PC-3 (cell line): ENCODE data around the gene RNF157.

Source experiments
- CTCF ChIP-seq: fragments of 300-600 bp; sonication (generic); conservative IDR thresholded peaks from 2 replicates; pipeline ENCODE4 v1.5.1; 2017; ENCODE audit warnings: antibody characterized with exemption, low read depth, mild to moderate bottlenecking, low read length
- EZH2 ChIP-seq: fragments of 300-600 bp; sonication (generic); IDR thresholded peaks from one replicate; pipeline ENCODE4 v1.6.1; 2017; ENCODE audit warnings: antibody characterized with exemption, mild to moderate bottlenecking, low read length; ENCODE audit not compliant: unreplicated experiment
- EZH2phosphoT487 ChIP-seq: fragments of 300-600 bp; sonication (generic); IDR thresholded peaks from 2 replicates; pipeline ENCODE4 v1.6.1; 2018; ENCODE audit warnings: mild to moderate bottlenecking, antibody characterized with exemption, low read length, borderline replicate concordance

- no peak for TF ChIP-seq CTCF
- TF ChIP-seq EZH2, result no peak
- TF ChIP-seq EZH2phosphoT487, result no peak
These were observed 103.3 kb downstream of the RNF157 start for GRCh38 chr17:76137001-76137350.
